ENCODE results near the gene KCND1. TPM values are rescaled to one million over a fixed set of nuclear protein-coding genes. Genes with fewer than 3 reads are reported as not detected.

The KCND1 gene
- polyA plus RNA-seq, 3 donors, result 4.9 TPM; not detected in 2

DNA sequence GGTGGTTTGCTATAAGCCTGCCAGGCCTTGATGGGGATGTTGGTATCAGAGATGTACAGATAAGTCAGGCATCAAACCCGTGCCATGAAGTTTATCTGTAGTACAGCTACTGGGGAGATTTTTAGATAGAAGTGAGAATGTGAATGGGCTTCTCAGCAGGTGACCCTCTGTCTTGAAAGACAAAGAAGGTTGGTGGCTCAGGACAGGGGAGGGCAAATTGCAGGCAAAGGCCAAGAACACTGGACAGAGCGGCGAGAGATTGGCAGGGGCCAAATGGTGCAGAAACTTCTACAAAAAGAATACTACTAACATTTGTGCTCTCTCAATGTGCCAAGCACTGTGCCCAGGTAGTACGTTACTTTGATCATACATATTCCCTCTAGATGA is 50.9 kb downstream of the KCND1 start:
- Histone ChIP-seq H4K20me1 (ENCODE audit: insufficient read depth, low read length) (no peaks in the 10 kb centered on the region), H3K4me2 (replicated peaks; ENCODE audit: extremely low read depth, low read length, poor library complexity, severe bottlenecking) (no peak overlapping the region), H3K36me3 (replicated peaks in 1 of 2; ENCODE audit: control insufficient read depth in 1 of 2, insufficient read depth in 2 of 2, low read length in 2 of 2) (peaks cover 24 to 33% of the 10 kb centered on the region in 2 donors), H2AFZ (ENCODE audit: insufficient read depth, low read depth, low read length, poor library complexity, severe bottlenecking) (no peak overlapping the region), H3K4me1 (ENCODE audit: control insufficient read depth in 1 of 2, insufficient read depth in 2 of 2, low read length in 2 of 2) (peaks cover 24 to 27% of the 10 kb centered on the region in 2 donors), H3K27ac (ENCODE audit: low read depth in 1 of 2, low read length in 2 of 2) (no peak overlapping the region), H3K79me2 (ENCODE audit: insufficient read depth, low read length) (peaks cover 10% of the 10 kb centered on the region), H3K27me3 (ENCODE audit: control insufficient read depth in 2 of 2, insufficient read depth in 2 of 2, low read length in 2 of 2) (no peaks in the 10 kb centered on the region), H3K9ac (ENCODE audit: insufficient read depth, low read length, poor library complexity, severe bottlenecking) (no peak overlapping the region), H3K9me3 (replicated peaks in 1 of 2; ENCODE audit: control insufficient read depth in 1 of 2, insufficient read depth in 1 of 2, low read length in 2 of 2) (no peaks in the 10 kb centered on the region), H3K4me3 (replicated peaks in 1 of 3; ENCODE audit: low read depth in 2 of 3, low read length in 3 of 3) (no peak overlapping the region)
- H3K4me1 Mint-ChIP-seq, result peaks cover 26% of the 10 kb centered on the region
- 60% methylated on average over 1 of the region's 4 CpGs for WGBS (ENCODE audit: insufficient coverage)
- peaks cover 27 to 37% of the 10 kb centered on the region in 2 donors for H3K36me3 Mint-ChIP-seq
- TF ChIP-seq, protein P1, sequence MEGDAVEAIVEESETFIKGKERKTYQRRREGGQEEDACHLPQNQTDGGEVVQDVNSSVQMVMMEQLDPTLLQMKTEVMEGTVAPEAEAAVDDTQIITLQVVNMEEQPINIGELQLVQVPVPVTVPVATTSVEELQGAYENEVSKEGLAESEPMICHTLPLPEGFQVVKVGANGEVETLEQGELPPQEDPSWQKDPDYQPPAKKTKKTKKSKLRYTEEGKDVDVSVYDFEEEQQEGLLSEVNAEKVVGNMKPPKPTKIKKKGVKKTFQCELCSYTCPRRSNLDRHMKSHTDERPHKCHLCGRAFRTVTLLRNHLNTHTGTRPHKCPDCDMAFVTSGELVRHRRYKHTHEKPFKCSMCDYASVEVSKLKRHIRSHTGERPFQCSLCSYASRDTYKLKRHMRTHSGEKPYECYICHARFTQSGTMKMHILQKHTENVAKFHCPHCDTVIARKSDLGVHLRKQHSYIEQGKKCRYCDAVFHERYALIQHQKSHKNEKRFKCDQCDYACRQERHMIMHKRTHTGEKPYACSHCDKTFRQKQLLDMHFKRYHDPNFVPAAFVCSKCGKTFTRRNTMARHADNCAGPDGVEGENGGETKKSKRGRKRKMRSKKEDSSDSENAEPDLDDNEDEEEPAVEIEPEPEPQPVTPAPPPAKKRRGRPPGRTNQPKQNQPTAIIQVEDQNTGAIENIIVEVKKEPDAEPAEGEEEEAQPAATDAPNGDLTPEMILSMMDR (IDR thresholded peaks at IDR 0.05), result no peak
- peaks cover 0 to 12% (median 0%) of the 10 kb centered on the region in 3 donors for H3K27me3 Mint-ChIP-seq (ENCODE audit: low read depth in 3 of 3)
- peak overlapping the region in 2 of 7 donors; percentile 49 to 90 for H3K27ac Mint-ChIP-seq
- no peak overlapping the region for H3K4me3 Mint-ChIP-seq
- DNase-seq, result no peak
- intact Hi-C loops (cut with micrococcal nuclease), result no loop called here
- H3K9me3 Mint-ChIP-seq, result peaks cover 0 to 9% (median 2%) of the 10 kb centered on the region in 7 donors

DNA sequence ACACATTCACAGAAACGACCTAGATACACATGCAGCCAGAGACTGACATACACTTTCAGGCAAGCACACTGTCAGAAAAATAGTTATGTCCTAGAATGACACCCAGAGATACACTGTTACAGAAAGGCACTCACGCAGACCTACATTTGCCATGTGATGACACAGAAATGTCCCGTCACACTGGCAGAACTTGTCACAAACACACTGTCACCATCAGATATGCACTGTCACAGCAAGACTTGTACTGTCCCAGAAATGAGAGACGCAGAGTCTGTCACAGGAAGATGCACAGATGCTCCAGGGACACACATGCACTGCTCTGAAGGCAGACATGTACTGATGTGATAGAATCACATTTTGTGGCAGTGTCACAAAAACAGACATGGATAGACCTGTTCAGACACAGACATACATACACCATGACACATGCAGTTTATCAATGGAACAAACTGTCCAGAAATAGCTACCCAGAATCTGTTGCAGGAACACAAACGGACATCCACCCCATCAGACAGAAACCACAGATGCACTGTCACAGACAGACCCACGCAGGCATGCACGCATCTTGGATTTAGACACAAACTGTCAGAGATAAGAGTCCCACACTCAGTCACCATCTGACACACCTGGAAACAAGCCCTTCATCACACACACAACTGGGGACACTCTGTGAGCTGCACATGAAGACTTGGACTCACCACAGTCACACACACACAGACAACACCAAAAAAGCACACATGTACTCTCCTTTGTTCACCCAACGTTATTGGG is 51.5 kb downstream of the KCND1 start:
- H3K9me3 ChIP-seq (replicated peaks in 1 of 2; ENCODE audit: control insufficient read depth in 1 of 2, insufficient read depth in 1 of 2, low read length in 2 of 2), result no peaks in the 10 kb centered on the region
- Mint-ChIP-seq H3K27ac (peak overlapping the region in 5 of 7 donors; percentile 88 to 94 (median 89)), H3K4me3 (peak overlapping the region; percentile 79 to 86), H3K4me1 (peaks cover 26% of the 10 kb centered on the region), H3K9me3 (peaks cover 0 to 9% (median 2%) of the 10 kb centered on the region in 7 donors), H3K36me3 (peaks cover 23 to 34% of the 10 kb centered on the region in 2 donors), H3K27me3 (ENCODE audit: low read depth in 3 of 3) (peaks cover 0 to 12% (median 0%) of the 10 kb centered on the region in 3 donors)
- WGBS (ENCODE audit: insufficient coverage), result 6% methylated on average over 4 of the region's 8 CpGs
- H3K27ac ChIP-seq (ENCODE audit: low read depth in 1 of 2, low read length in 2 of 2), result no peak overlapping the region
- peaks cover 19 to 33% of the 10 kb centered on the region in 2 donors for H3K36me3 ChIP-seq (replicated peaks in 1 of 2; ENCODE audit: control insufficient read depth in 1 of 2, insufficient read depth in 2 of 2, low read length in 2 of 2)
- H3K4me3 ChIP-seq (replicated peaks in 1 of 3; ENCODE audit: low read depth in 2 of 3, low read length in 3 of 3), result no peak overlapping the region
- peak overlapping the region; percentile 86 for H3K4me2 ChIP-seq (replicated peaks; ENCODE audit: extremely low read depth, low read length, poor library complexity, severe bottlenecking)
- DNase-seq, result peak in 1 of 3 donors; percentile 26
- H3K9ac ChIP-seq (ENCODE audit: insufficient read depth, low read length, poor library complexity, severe bottlenecking), result no peak overlapping the region
- H3K4me1 ChIP-seq (ENCODE audit: control insufficient read depth in 1 of 2, insufficient read depth in 2 of 2, low read length in 2 of 2), result peaks cover 24 to 27% of the 10 kb centered on the region in 2 donors
- no peaks in the 10 kb centered on the region for H3K27me3 ChIP-seq (ENCODE audit: control insufficient read depth in 2 of 2, insufficient read depth in 2 of 2, low read length in 2 of 2)
- H4K20me1 ChIP-seq (ENCODE audit: insufficient read depth, low read length), result no peaks in the 10 kb centered on the region
- intact Hi-C loops (cut with micrococcal nuclease), result loop anchor here (5.0 to 10.0 kb wide), 3 partner anchors 37 to 235 kb away; partner anchors contain the start of genes OTUD5 (in 1 of the 2), TFE3 (in 1 of the 2) and WAS (in 1 of the 2)
- TF ChIP-seq, protein P1 (IDR thresholded peaks at IDR 0.05), result no peak
- no peak overlapping the region for H2AFZ ChIP-seq (ENCODE audit: insufficient read depth, low read depth, low read length, poor library complexity, severe bottlenecking)
- H3K79me2 ChIP-seq (ENCODE audit: insufficient read depth, low read length), result peaks cover 10% of the 10 kb centered on the region
